Activated CD4-positive, alpha-beta T cell treated with anti-CD3 and anti-CD28 coated beads for 24 hours (primary cell): ENCODE measurements around the gene FEM1C.
A peak's percentile ranks its signal among the peaks of the same experiment; 100 is the strongest.

ENCODE experiments used
- DNase-seq, 2 donors: peaks; one replicate each; pipeline ENCODE4 v3.0.0-alpha.2; 2020; ENCODE audit warnings: low read depth in 2 of 2

Gene FEM1C, protein sequence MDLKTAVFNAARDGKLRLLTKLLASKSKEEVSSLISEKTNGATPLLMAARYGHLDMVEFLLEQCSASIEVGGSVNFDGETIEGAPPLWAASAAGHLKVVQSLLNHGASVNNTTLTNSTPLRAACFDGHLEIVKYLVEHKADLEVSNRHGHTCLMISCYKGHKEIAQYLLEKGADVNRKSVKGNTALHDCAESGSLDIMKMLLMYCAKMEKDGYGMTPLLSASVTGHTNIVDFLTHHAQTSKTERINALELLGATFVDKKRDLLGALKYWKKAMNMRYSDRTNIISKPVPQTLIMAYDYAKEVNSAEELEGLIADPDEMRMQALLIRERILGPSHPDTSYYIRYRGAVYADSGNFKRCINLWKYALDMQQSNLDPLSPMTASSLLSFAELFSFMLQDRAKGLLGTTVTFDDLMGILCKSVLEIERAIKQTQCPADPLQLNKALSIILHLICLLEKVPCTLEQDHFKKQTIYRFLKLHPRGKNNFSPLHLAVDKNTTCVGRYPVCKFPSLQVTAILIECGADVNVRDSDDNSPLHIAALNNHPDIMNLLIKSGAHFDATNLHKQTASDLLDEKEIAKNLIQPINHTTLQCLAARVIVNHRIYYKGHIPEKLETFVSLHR

DNA sequence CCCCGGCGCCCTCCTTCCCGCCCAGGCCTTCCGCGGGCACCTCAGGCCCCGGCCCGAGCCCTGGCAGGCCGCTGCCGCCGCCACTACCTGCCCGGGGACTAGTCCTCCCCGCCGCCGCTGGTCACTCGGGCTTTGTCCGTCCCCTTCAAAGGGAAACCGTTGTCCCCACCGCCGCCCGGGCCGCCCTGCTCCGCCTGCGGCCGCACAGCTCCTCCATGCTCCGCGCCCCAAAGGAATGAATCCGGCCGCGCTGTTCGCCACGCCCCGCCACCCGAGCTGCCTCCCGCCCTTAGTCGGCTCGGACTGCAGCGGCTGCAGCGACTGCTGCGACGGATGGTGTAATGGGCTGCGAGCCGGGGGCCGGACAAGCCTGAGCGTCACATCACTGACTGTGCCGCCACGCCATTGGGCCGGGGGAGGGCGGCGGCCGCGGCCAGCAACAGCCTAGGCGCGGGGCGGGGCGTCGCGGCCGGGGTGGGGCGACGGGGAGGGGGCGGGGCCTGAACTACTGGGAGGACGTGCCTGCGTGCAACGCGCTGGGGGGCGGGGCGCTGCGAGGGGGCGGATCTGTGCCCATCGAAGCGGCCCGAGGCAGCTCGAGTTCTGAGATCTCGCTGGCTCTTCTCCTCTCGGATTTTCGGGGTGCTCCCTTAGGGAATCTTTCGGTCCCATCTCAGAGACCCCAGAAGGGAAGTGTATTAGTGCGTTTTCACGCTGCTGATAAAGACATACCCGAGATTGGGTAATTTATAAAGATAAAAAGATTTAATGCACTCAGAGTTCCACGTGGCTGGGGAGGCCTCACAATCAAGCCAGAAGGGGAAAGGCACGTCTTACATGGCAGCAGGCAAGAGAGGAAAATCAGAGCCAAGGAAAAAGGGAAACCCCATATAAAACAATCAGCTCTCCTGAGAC lies at the start of gene FEM1C:
Gene FEM1C, minus strand, starts transcription at position 340 of the 915 bp plus-strand sequence. CDS start 1,282 bp downstream, outside the sequence.
- peak; percentile 98 to 99 for DNase-seq

DNA sequence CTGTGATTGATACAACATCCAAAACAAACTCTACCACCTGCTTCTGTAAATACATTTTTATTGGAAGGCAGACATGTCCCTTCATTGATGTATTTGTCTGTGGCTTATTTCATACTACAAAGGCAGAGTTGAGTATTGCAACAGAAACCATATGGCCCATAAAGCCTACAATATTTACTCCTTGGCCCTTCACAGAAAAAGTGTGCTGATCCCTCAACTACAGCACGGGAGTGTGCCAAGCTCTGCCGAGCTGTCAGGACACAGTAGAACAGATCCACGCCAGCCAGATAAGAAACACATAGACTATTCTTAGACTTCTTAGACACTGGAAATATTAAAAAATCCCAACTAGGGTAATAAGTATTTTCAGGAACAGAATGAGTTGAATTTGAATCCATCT lies 44.5 kb upstream of the FEM1C start:
- no peak for DNase-seq

DNA sequence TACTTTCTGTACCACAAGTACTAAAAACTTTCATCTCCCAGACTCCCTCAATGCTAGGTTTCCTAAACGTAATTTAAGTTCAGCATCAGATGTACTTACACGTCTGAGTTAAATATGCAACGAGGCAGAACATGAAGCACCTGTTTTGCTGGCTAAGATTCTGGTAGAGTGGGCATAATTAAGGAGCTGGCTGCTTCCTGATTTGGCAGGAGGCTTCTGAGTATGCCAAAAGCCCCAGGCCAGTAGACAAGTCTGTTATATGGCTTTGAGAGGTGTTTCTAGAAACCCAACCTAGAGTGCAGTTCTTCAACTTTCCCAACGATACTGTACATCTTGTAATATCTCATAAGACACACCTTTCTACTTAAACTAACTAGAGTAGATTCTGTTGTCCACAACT lies 44.1 kb upstream of the FEM1C start:
- no peak for DNase-seq

DNA sequence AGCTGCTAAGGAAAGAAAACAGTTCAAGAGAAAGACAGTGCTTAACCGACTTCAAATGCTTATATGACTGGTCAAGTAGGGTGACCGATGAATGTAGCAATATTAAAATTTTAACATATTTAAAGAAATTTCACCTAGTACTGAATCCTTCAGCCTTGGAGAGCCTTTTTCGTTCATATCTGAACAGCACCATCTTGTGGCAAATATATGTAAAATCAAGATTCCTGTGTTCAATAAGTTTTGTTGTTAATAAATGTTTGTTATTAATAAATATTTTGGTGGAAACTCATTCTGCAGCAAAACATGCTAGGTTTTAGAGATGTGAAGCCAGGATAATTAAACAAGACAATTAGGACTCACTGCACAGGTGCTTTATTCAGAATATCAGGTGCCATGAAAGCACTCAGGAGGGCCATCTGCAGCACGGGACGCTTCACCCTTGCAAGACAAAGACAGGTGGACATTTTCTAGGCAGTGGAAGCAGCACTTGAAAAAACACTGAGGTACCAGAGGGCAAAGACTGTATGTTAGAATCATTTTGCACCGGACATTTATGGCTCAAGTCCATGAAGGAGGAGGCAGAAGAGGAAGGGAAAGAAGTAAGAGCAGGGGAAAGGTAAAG lies 42.1 kb upstream of the FEM1C start:
- no peak for DNase-seq

DNA sequence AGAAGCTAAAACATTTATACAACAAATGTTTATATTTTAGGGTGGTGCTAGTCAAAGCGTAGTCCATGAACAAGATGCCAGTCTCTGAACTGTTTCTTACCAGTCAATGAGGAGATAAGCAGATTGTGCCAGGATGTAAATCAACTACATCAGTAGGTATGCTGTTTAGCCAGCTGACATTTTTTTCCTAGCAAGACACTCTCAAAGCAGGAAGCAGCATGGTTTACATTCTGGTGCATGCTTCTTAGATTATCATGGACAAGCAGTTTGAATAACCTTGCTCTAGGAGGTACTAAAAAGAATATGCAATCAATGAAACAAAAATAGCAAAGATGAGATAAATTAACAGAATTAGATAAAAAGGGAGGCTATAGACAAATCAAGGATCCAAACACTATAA lies 40.7 kb upstream of the FEM1C start:
- DNase-seq, result no peak

DNA sequence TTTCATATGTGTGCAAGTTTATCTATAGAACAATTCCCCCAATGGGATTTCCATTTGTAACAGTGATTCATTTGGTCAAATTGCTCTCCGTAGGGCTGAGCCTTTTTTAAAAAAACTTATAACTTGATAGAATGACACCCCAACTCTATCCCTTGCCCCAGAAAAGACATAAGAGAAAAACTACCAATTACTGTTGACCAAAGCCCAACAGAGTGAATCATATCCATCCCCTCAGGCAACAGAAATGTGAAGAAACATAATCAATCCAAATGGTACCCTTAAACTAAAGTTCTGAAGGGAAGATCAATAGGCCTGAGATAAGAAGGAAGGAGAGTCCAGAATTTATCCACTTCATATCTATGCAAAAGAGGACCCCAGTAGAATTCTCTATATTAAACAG lies 39.9 kb upstream of the FEM1C start:
- DNase-seq, result no peak

DNA sequence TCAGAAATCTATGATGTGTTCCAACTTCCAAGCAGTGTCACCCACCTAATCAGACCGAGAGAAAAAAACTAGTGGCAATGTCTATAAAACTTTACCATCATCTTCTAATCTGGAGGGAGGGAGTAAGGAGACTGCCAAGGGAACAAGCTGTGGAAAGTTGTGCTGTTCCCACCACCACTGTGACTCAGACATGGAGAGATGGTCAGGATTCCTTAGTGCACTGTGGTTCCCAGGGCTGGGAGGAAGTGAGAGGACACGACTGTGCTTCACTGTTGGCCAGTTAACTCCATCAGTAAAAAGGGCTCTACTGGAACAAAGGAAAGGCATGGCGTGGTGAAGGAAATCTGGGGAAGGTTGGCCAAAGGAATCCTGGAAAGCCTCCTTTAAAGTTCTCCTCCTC lies 38.9 kb upstream of the FEM1C start:
- no peak for DNase-seq

DNA sequence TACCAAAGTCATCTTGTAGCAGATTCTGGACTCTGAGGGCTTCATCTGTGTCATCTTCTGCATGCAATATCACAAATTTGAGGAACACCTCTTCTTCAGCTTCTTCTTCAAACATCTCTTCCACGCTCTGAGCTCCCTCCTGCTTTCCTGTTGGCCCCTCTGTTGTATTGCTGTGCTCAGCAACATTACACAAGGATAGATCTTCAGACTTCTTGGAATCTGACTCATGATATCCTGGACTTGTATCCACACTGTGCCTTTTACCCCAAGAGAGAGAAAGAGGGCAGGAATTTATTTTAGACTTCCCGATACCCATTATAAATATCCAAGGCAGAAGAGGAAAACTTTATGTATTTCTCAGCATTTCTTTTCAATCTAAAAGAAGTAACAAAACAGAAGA lies 36.4 kb upstream of the FEM1C start:
- DNase-seq, result no peak

DNA sequence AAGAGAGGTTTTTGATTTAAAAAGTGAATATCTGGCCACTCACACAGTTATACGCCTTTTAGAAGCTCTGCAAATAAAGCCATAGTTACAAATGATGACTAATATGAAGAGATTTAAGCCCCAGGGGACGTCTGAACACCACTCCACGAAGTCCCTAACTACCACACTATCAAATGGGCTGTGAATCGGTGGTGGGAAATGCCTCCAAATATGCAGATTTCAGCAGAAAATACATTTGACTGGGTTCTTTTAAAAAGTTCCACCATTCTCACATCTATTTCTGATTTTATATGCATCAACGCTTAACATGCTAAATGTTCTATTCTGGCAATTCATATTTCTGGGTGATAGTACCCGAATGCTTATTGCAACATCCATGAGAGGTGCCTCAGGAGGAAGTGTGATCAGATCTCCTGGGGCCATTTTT lies 35.2 kb upstream of the FEM1C start:
- no peak for DNase-seq

DNA sequence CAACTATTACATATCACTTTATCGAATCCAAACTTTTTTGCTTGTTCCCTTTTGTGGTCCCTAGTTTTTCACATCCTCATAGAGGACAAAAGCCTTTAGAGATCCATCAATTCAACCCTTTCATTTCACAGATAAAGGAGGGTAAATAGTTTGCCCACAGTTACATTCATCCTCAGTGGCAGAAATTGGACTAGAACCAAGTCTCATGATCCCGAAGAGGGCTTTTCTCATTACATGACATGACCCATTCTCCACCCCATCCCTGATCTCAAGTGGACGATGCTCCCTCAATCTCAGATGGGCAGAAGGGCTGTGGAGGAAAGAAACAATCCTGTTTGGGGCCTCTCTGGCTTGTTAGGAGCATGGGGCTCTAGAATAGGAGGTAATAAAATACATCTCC lies 34.6 kb upstream of the FEM1C start:
- DNase-seq, result no peak

DNA sequence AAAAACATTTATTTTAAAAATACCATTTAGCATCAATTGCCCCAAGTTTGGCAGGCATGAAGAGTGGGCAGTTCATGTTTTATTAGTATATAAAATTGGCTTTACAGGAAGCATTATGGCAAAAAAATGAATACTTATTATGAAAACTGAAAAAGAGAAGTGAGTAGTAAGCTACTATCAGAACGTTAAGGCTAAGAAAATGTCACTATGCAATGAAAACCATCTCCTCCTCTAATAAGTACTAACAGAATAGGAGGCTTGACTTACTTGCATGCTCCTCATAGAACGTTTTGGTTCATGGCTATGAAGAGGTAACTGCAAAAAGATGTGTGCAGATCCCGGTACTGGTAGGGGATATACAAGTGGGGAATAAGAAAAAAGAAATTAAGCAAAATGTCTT lies 34.1 kb upstream of the FEM1C start:
- DNase-seq, result no peak

DNA sequence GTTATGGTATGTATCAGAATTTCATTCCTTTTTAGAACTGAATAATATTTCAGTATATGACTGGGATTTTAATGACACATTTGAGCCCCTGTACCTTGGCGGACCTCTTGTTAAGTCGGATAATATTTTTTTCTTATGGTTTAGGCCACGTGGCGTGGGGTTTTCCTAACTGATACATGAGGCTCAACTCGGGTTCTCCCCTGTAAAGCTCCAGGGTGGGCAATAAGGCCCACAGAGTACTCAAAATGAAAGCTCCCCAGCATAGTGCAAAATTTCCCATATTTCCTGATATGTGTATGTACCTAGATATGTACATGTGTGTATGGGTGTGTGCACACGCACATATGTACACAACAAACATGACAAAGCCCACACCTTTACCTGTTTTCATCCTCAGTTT lies 33.2 kb upstream of the FEM1C start:
- no peak for DNase-seq

DNA sequence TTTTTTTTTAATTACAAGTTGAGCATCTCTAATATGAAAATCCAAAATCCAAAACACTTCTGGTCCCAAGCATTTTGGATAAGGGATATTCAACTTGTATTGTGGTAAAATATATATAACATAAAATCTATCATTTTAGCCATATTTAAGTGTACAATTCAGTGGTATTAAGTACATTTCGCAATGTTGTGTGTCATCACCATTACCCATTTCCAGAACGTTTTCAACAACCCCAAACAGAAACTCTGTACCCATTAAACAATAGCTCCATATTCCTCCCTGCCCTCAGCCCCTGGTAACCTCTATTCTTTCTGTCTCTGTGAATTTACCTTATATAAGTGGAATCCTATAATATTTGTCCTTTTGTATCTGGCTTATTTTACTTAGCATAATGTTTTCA lies 32.8 kb upstream of the FEM1C start:
- no peak for DNase-seq

DNA sequence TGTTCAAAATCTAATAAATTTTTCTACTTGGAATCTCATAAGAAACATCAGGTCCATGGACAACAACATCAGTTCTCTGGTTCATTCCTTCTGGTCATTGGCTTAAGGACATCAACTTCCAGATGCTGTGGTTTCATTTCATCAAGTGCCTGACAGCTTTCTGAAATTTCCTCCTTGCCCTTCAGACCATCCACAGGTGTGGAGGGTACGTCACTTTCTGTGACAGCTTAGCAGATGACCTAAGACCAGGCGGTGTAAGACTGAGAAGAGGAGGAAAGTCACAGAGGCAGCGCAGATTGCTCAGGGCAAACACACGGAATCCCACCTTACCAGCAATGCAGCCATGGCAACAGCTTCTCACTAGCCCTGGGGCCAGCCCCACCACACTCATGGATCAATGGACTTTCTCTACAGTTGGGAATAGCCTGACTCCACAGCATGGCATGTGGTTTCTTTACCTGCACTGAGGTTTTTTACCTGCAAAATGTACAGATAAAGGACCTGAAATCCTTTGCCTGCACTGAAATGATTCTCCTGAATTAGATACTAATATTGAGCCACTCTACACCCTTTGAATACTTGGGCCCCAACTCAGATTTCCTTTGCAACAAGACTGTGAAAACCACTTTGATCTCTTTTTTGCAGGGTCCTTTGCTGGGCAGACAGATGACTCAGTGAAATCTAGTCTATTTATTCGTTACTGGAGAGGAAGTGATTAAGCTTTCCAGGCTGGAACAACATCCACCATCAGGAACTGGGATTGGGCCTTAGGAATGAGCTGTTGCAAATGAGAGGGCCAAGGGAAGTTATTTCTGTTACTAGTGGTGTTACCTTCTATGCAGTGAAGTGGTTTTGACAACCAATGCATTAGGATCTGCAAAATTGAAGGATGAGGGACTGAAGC lies 30.8 kb upstream of the FEM1C start:
- no peak for DNase-seq

DNA sequence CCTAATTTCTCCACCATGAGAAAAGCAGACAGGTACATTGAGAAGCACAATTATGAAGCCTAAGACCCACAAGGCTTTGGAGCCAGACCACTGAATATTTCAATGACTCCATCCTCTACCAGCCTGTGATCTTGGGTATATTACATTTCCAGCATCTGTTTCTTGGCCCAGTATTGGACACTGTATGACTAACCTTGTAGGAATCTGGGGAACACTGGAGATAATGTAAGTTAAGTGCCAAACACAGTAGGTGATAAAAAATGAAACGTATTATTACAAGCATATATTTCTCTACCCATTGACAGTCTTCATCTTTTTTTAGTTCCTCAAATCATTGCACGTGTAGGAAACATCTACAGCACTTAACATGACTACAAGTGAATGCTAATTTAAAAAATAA lies 28.6 kb upstream of the FEM1C start:
- no peak for DNase-seq

DNA sequence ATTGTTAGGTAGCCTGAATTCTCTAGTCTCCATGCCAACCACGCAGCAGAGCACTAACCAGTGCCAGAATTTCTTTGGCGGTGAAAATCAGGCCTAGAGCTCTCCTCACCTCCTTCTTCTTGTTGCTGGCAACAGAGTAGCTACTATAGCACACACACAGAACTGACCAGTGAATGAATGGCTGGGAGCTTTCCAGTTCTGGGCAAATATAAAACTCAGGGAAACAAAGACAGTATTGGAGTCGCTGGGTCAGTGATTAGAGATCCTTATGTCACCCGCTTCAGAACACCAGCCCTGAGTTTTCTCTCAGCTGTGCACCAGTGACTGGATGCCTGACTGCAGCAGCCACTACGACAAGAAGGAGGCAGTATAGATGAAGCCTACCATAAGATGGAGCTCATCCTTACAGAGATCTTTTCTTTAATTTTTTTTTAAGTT lies 26.9 kb upstream of the FEM1C start:
- DNase-seq, result no peak

DNA sequence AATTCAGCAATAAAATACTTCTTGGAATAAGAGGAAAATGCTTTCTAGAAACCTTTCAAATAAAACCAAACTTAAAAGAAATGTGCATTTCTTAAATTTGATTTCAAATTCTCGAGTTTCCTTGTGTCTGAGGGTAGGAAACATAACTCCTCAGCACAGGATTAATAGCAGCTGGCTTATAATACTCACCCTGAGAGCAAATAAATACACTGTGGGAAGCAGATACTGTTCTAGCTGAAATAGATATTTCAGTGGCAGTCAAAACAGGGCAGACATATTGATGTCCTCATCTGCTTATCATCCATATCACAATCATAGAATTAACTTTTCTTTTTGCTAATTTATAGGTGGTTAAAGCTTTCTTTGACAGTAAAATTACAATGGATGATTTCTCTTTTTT lies 24.1 kb upstream of the FEM1C start:
- no peak for DNase-seq

DNA sequence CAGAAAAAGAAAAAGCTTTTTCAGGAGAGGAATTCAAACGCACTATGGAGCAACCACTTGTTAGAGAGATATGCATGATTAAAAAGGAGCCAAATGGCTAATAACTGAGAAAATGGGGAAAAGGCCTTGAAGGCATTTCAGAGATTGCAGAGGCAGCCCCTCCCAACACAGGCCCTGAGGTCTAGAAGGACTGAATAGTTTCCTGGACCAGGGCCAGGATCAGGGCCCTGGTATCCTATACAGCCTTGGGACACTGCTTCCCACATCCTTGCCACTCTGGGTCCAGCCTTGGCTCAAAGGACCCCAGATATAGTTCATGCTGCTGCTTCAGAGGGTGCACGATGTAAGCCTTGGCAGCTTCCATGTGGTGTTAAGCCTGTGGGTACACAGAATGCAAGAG lies 20.7 kb upstream of the FEM1C start:
- no peak for DNase-seq

DNA sequence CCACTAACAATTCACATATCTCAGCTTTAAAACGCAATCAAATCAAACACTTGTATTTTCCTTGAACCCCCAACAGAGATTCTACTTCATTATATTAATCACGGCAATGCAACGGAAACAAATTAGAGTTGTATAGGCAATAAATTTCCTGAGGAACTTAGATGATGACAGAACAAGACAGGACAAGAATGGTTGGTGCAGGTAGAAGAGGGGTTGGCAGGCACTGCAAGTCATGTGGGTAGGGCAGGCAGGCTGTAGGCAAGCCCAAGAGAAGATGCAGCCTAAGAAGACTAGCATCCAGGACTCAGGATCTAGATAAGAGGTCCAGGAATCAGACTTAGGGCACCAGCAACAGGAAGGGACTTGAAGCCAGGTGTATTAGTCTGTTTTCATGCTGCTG lies 16.6 kb upstream of the FEM1C start:
- no peak for DNase-seq

DNA sequence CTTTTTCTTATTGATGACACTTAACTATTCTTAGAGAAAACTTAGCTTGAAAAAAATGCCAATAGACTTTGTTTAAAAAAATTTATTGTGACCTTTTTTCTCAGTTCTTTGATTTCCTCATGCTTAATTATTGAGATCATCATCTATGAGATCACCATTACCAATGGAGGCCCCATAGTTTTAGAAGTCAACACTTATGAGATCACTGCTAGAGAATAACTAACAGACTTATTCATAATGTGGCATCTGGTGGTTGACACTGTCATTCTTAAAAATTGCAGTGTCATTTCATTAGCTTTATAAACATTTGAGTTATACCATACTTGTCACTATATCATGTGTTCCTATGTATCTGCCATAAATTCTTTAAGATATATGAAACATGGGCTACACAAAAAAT lies 14.9 kb upstream of the FEM1C start:
- no peak for DNase-seq

DNA sequence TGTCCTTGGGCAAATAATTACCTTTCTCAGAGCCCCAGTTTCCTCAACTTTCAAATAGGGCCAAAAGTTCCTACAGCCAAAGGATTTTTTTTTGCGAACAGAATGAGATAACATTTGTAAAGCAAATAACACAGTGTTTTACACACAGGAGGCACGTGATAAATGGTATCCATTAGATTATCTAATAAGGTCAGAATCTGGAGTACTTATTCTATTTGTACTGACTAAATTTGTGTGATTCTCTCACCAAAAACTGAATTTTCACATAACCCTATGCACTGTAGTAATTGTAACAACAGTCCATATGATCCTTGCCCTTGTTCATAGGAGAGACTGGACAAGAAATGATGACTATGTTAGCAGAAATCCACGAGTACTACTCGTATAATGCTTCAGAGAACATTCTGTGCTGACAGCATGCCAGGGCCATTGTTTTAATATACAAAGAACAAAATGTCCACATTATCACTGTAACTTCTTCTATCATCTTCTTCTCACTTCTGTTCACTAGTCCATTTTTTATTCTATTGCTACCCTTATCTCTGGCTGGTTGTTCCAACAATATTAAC lies 13.9 kb upstream of the FEM1C start:
- DNase-seq, result no peak
